Measurements from ENCODE around the gene TRMT44.

DNA sequence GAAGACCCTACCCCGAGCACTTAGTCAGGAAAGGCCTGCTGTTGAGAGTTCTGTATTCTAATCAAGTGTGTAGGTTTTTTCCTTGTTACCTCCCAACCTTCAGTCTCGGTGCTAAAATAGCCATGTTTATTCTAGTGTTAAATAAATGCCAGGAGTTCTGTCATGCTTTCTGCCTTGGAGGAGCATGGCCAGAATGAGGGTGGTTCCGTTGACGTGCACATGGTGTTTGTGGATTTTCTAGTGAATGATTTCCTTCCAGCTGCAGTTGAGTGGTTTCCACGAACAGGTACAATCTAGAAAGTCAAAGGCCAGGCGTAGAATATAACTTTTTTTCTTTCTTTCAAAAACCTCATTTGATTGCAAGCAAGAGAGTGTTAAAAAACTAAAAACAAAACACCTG is 21.0 kb downstream of the TRMT44 start:
- TF ChIP-seq, protein P1, sequence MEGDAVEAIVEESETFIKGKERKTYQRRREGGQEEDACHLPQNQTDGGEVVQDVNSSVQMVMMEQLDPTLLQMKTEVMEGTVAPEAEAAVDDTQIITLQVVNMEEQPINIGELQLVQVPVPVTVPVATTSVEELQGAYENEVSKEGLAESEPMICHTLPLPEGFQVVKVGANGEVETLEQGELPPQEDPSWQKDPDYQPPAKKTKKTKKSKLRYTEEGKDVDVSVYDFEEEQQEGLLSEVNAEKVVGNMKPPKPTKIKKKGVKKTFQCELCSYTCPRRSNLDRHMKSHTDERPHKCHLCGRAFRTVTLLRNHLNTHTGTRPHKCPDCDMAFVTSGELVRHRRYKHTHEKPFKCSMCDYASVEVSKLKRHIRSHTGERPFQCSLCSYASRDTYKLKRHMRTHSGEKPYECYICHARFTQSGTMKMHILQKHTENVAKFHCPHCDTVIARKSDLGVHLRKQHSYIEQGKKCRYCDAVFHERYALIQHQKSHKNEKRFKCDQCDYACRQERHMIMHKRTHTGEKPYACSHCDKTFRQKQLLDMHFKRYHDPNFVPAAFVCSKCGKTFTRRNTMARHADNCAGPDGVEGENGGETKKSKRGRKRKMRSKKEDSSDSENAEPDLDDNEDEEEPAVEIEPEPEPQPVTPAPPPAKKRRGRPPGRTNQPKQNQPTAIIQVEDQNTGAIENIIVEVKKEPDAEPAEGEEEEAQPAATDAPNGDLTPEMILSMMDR (IDR thresholded peaks at IDR 0.05), result no peak
- TF ChIP-seq POLR2A (IDR thresholded peaks at IDR 0.05), result no peak

All from adrenal gland (tissue), 5 donors.